Measurements from ENCODE around the gene PPP1R14D.

The PPP1R14D gene

DNA sequence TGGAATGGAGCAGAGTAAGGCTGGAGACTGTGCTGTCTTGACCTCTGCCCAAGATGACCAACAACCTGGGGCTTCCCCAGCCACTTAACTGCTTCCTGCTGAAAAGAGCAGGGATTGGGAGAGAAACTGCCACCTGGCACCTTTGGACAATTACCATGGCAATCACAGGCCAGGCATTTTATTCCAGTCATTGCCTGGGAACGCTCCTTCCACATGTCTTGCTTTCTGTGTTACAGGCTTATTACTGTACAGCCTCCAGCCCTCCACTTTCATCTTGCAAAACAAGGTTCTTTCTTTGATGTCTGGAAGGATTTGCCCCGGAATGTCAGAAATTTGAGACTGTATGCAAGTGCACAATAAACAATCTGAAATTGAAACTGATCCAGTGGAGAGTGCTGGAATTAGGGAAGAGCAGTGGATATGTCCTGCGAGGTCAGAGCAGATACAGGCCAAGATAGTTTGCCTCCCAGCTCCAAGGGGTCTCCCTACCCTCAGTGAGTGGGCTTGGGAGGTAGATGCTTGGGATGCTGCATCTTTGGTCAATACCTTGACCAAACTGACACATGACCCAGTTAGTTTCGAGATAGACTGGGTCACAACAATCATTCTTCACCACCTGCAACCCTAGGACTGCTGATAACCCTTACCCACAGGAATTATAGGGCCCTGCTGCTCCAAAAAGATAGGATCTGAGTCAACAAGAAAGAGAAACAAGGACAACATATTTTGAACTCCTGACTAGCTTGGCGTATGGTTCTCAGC, 2.7 kb downstream of the PPP1R14D start:
- no peaks in the 10 kb centered on the region for H3K79me2 ChIP-seq (ENCODE audit: control insufficient read depth, low read length)
- H3K9me2 ChIP-seq (replicated peaks; ENCODE audit: control insufficient read depth, low read length), result no peaks in the 10 kb centered on the region
- no peaks in the 10 kb centered on the region for H3K9me3 ChIP-seq (ENCODE audit: control insufficient read depth, insufficient read depth, low read length)
- H3K4me1 ChIP-seq (ENCODE audit: control insufficient read depth, low read length), result no peaks in the 10 kb centered on the region
- H3K4me2 ChIP-seq (ENCODE audit: low read length), result no peak overlapping the region
- TF ChIP-seq, protein P1, sequence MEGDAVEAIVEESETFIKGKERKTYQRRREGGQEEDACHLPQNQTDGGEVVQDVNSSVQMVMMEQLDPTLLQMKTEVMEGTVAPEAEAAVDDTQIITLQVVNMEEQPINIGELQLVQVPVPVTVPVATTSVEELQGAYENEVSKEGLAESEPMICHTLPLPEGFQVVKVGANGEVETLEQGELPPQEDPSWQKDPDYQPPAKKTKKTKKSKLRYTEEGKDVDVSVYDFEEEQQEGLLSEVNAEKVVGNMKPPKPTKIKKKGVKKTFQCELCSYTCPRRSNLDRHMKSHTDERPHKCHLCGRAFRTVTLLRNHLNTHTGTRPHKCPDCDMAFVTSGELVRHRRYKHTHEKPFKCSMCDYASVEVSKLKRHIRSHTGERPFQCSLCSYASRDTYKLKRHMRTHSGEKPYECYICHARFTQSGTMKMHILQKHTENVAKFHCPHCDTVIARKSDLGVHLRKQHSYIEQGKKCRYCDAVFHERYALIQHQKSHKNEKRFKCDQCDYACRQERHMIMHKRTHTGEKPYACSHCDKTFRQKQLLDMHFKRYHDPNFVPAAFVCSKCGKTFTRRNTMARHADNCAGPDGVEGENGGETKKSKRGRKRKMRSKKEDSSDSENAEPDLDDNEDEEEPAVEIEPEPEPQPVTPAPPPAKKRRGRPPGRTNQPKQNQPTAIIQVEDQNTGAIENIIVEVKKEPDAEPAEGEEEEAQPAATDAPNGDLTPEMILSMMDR (IDR thresholded peaks at IDR 0.05; ENCODE audit: low read depth, low read length, poor library complexity, severe bottlenecking), result no peak
- no peak for TF ChIP-seq EZH2phosphoT487 (IDR thresholded peaks at IDR 0.05; ENCODE audit: borderline replicate concordance, low read length)
- no peaks in the 10 kb centered on the region for H3K36me3 ChIP-seq (ENCODE audit: control insufficient read depth, low read length)
- H3K4me3 ChIP-seq (ENCODE audit: low read length), result no peak overlapping the region
- H3K27ac ChIP-seq (ENCODE audit: low read depth, low read length), result no peak overlapping the region
- peaks cover 15% of the 10 kb centered on the region for H3K27me3 ChIP-seq (ENCODE audit: control insufficient read depth, low read length)
- no peaks in the 10 kb centered on the region for H4K20me1 ChIP-seq (ENCODE audit: control insufficient read depth, insufficient read depth, low read depth, low read length)
- H3F3A ChIP-seq (ENCODE audit: control insufficient read depth, insufficient read depth), result no peaks in the 10 kb centered on the region

DNA sequence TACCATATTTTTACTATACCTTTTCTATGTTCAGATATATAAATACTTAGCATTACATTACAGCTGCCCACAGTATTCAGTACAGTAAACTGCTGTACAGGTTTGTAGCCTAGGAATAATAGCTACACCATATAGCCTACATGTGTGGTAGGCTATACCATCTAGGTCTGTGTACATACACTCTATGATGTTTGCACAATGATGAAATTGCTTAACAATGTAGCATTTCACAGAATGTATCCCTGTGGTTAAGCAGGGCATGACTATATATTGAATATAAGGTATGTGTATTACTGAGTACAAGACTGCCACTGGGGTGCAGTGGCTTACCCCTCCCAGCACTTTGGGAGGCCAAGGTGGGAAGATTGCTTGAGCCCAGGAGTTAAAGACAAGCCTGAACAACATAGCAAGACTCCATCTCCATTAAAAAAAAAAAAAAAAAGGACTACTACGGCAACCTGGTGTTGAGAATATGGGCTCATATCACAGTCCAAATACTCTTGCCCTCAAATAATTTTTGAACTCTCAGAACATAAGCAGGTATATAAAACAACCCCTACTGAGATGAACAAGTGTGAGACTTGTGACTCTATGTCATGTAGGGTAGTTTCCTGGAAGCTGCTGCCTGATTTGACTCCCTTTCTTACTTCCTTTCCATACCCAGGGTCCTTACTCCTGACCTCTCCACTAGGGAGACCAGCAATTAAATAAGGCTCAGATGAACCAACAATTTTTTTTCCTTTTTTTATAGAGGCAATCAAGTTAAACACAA, 4.8 kb downstream of the PPP1R14D start:
- no peak overlapping the region for H3K4me2 ChIP-seq (ENCODE audit: low read length)
- H3K36me3 ChIP-seq (ENCODE audit: control insufficient read depth, low read length), result no peaks in the 10 kb centered on the region
- no peak overlapping the region for H3K4me3 ChIP-seq (ENCODE audit: low read length)
- no peaks in the 10 kb centered on the region for H3F3A ChIP-seq (ENCODE audit: control insufficient read depth, insufficient read depth)
- no peaks in the 10 kb centered on the region for H3K4me1 ChIP-seq (ENCODE audit: control insufficient read depth, low read length)
- no peak for TF ChIP-seq EZH2phosphoT487 (IDR thresholded peaks at IDR 0.05; ENCODE audit: borderline replicate concordance, low read length)
- TF ChIP-seq, protein P1 (IDR thresholded peaks at IDR 0.05; ENCODE audit: low read depth, low read length, poor library complexity, severe bottlenecking), result no peak
- no peak overlapping the region for H3K27ac ChIP-seq (ENCODE audit: low read depth, low read length)
- no peaks in the 10 kb centered on the region for H4K20me1 ChIP-seq (ENCODE audit: control insufficient read depth, insufficient read depth, low read depth, low read length)
- H3K9me3 ChIP-seq (ENCODE audit: control insufficient read depth, insufficient read depth, low read length), result no peaks in the 10 kb centered on the region
- peaks cover 15% of the 10 kb centered on the region for H3K27me3 ChIP-seq (ENCODE audit: control insufficient read depth, low read length)
- H3K79me2 ChIP-seq (ENCODE audit: control insufficient read depth, low read length), result no peaks in the 10 kb centered on the region
- H3K9me2 ChIP-seq (replicated peaks; ENCODE audit: control insufficient read depth, low read length), result no peaks in the 10 kb centered on the region

DNA sequence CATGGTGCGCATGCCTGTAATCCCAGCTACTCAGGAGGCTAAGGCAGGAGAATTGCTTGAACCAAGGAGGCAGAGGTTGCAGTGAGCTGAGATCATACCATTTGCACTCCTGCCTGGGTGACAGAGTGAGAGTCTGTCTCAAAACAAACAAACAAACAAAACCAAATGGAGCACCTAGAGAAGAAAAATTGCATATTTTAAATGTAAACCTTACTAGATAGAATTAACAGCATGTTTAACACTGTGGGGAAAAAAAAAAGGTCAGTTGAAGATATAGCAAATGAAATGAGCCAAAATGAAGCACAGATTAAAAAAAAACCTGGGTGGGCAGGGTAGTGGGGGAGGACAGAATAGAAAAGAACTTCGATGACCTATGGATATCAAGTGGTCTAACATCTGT, 7.3 kb downstream of the PPP1R14D start:
- H3K9me2 ChIP-seq (replicated peaks; ENCODE audit: control insufficient read depth, low read length), result no peaks in the 10 kb centered on the region
- H4K20me1 ChIP-seq (ENCODE audit: control insufficient read depth, insufficient read depth, low read depth, low read length), result no peaks in the 10 kb centered on the region
- no peak overlapping the region for H3K4me3 ChIP-seq (ENCODE audit: low read length)
- TF ChIP-seq, protein P1 (IDR thresholded peaks at IDR 0.05; ENCODE audit: low read depth, low read length, poor library complexity, severe bottlenecking), result no peak
- TF ChIP-seq EZH2phosphoT487 (IDR thresholded peaks at IDR 0.05; ENCODE audit: borderline replicate concordance, low read length), result no peak
- H3K27me3 ChIP-seq (ENCODE audit: control insufficient read depth, low read length), result peaks cover 10% of the 10 kb centered on the region
- H3K9me3 ChIP-seq (ENCODE audit: control insufficient read depth, insufficient read depth, low read length), result no peaks in the 10 kb centered on the region
- no peaks in the 10 kb centered on the region for H3K36me3 ChIP-seq (ENCODE audit: control insufficient read depth, low read length)
- no peak overlapping the region for H3K4me2 ChIP-seq (ENCODE audit: low read length)
- 0 out of 2 replicates have a peak, but pooled peaks cover 2% of the 10 kb centered on the region for H3F3A ChIP-seq (ENCODE audit: control insufficient read depth, insufficient read depth)
- no peaks in the 10 kb centered on the region for H3K4me1 ChIP-seq (ENCODE audit: control insufficient read depth, low read length)
- no peak overlapping the region for H3K27ac ChIP-seq (ENCODE audit: low read depth, low read length)
- H3K79me2 ChIP-seq (ENCODE audit: control insufficient read depth, low read length), result no peaks in the 10 kb centered on the region

Data from DOHH2 (cell line).